Astrocyte (in vitro differentiated cells and primary cell): ENCODE results near the gene PALB2. TPM values are rescaled to one million over a fixed set of nuclear protein-coding genes. Genes with fewer than 3 reads are reported as not detected.

Experiments used
- DNase-seq: peaks from one replicate; pipeline ENCODE4 v3.0.0-alpha.2; 2010; ENCODE audit warnings: low read depth
- FAIRE-seq: peaks from 2 replicates; lab custom pipeline; 2011; peaks lifted over from hg19 to GRCh38; lab: Jason Lieb, UNC
- H2AFZ ChIP-seq: 2 replicates; pipeline ENCODE4 v1.6.0; 2012; ENCODE audit warnings: low read depth, low read length, inconsistent platforms
- H3K27ac ChIP-seq: 2 replicates; pipeline ENCODE4 v1.5.1; 2011; ENCODE audit warnings: low read depth, low read length, inconsistent platforms
- H3K27me3 ChIP-seq: 2 replicates; pipeline ENCODE4 v1.6.0; 2011; ENCODE audit warnings: low read length, inconsistent platforms; ENCODE audit not compliant: insufficient read depth
- H3K36me3 ChIP-seq: 2 replicates; pipeline ENCODE4 v1.5.1; 2011; ENCODE audit warnings: low read length, inconsistent platforms; ENCODE audit not compliant: insufficient read depth
- H3K4me1 ChIP-seq: 2 replicates; pipeline ENCODE4 v1.5.1; 2011; ENCODE audit warnings: low read length, inconsistent platforms; ENCODE audit not compliant: insufficient read depth
- H3K4me2 ChIP-seq: 2 replicates; pipeline ENCODE4 v1.6.0; 2012; ENCODE audit warnings: low read length, inconsistent platforms
- H3K4me3 ChIP-seq: 2 replicates; pipeline ENCODE4 v1.5.1; 2011; ENCODE audit warnings: low read depth, mild to moderate bottlenecking, low read length, inconsistent platforms; ENCODE audit not compliant: insufficient read depth
- H3K79me2 ChIP-seq: 2 replicates; pipeline ENCODE4 v1.6.0; 2012; ENCODE audit warnings: mild to moderate bottlenecking, low read length, inconsistent platforms; ENCODE audit not compliant: insufficient read depth
- H3K9ac ChIP-seq: 2 replicates; pipeline ENCODE4 v1.6.0; 2012; ENCODE audit warnings: mild to moderate bottlenecking, low read length, inconsistent platforms
- H3K9me3 ChIP-seq: 2 replicates; pipeline ENCODE4 v1.5.1; 2012; ENCODE audit warnings: low read depth, mild to moderate bottlenecking, low read length, inconsistent platforms; ENCODE audit not compliant: insufficient read depth
- H4K20me1 ChIP-seq: 2 replicates; pipeline ENCODE4 v1.6.0; 2012; ENCODE audit warnings: low read length, inconsistent platforms; ENCODE audit not compliant: insufficient read depth
- H3K27ac Mint-ChIP-seq: one replicate; pipeline ENCODE4 v1.8.0; 2021; ENCODE audit warnings: mild to moderate bottlenecking, mixed read lengths; ENCODE audit not compliant: unreplicated experiment
- H3K27me3 Mint-ChIP-seq: one replicate; pipeline ENCODE4 v1.8.0; 2021; ENCODE audit warnings: low read depth, mixed read lengths; ENCODE audit not compliant: unreplicated experiment
- H3K36me3 Mint-ChIP-seq: one replicate; pipeline ENCODE4 v1.8.0; 2021; ENCODE audit warnings: low read depth, mixed read lengths; ENCODE audit not compliant: unreplicated experiment
- H3K4me1 Mint-ChIP-seq: one replicate; pipeline ENCODE4 v1.8.0; 2021; ENCODE audit warnings: low read depth, mixed read lengths; ENCODE audit not compliant: unreplicated experiment
- H3K4me3 Mint-ChIP-seq: one replicate; pipeline ENCODE4 v1.8.0; 2021; ENCODE audit warnings: mild to moderate bottlenecking, moderate library complexity, mixed read lengths; ENCODE audit not compliant: unreplicated experiment
- H3K9me3 Mint-ChIP-seq: one replicate; pipeline ENCODE4 v1.8.0; 2021; ENCODE audit warnings: mild to moderate bottlenecking, mixed read lengths; ENCODE audit not compliant: unreplicated experiment
- CTCF ChIP-seq: IDR thresholded peaks from 2 replicates; pipeline ENCODE4 v1.5.1; 2011; ENCODE audit warnings: low read depth, mild to moderate bottlenecking, inconsistent platforms, low read length, moderate library complexity; ENCODE audit not compliant: insufficient read depth
- EZH2 ChIP-seq: IDR thresholded peaks from 2 replicates; pipeline ENCODE4 v1.6.1; 2012; ENCODE audit warnings: mild to moderate bottlenecking, low read length, inconsistent platforms; ENCODE audit not compliant: insufficient read depth
- total RNA-seq: library from RNA; stranded (reverse); gene quantifications from 2 replicates; pipeline ENCODE4 v1.2.1, GENCODE V29; 2021

The PALB2 gene
- total RNA-seq, 1 donor from 2014 or later = 12.8 TPM

- no peak for DNase-seq
- Histone ChIP-seq H3K9ac (no peak overlapping the region), H3K4me3 (no peak overlapping the region), H3K27ac (no peak overlapping the region), H3K4me2 (no peak overlapping the region), H3K79me2 (peaks cover 58% of the 10 kb centered on the region), H4K20me1 (peaks cover 72% of the 10 kb centered on the region), H3K9me3 (no peaks in the 10 kb centered on the region), H3K27me3 (no peaks in the 10 kb centered on the region), H2AFZ (no peak overlapping the region), H3K4me1 (peaks cover 8% of the 10 kb centered on the region), H3K36me3 (peaks cover 60% of the 10 kb centered on the region)
- peaks cover 35% of the 10 kb centered on the region for H3K4me1 Mint-ChIP-seq
- FAIRE-seq = no peak
- no peaks in the 10 kb centered on the region for H3K27me3 Mint-ChIP-seq
- no peak overlapping the region for H3K4me3 Mint-ChIP-seq
- peak overlapping the region; percentile 69 for H3K27ac Mint-ChIP-seq
- peaks cover 28% of the 10 kb centered on the region for H3K36me3 Mint-ChIP-seq
- TF ChIP-seq CTCF (no peak), EZH2 (no peak)
- H3K9me3 Mint-ChIP-seq = peaks cover 5% of the 10 kb centered on the region
Measured at GRCh38 chr16:23561586-23561985, 79.5 kb downstream of the PALB2 start.

GRCh38 chr16:23557779-23558702 lies 83.1 kb downstream of the PALB2 start:
- no peak for TF ChIP-seq CTCF
- no peak for TF ChIP-seq EZH2
- peaks cover 17% of the 10 kb centered on the region for H3K36me3 Mint-ChIP-seq
- Histone ChIP-seq H3K4me3 (peak overlapping the region; percentile 95), H3K27me3 (no peaks in the 10 kb centered on the region), H3K79me2 (peaks cover 63% of the 10 kb centered on the region), H4K20me1 (peaks cover 41% of the 10 kb centered on the region), H3K9ac (peak overlapping the region; percentile 97), H2AFZ (peak overlapping the region; percentile 68), H3K36me3 (peaks cover 34% of the 10 kb centered on the region), H3K9me3 (no peaks in the 10 kb centered on the region), H3K27ac (peak overlapping the region; percentile 91), H3K4me2 (peak overlapping the region; percentile 90), H3K4me1 (peaks cover 8% of the 10 kb centered on the region)
- peaks cover 6% of the 10 kb centered on the region for H3K9me3 Mint-ChIP-seq
- H3K4me3 Mint-ChIP-seq = peak overlapping the region; percentile 96
- FAIRE-seq (no peak), DNase-seq (peak; percentile 38)
- H3K27me3 Mint-ChIP-seq = no peaks in the 10 kb centered on the region
- peak overlapping the region; percentile 58 for H3K27ac Mint-ChIP-seq
- peaks cover 25% of the 10 kb centered on the region for H3K4me1 Mint-ChIP-seq
